Esophagus muscularis mucosa (tissue), 4 donors: Measurements from ENCODE around the gene DNAJC17. TPM values are rescaled to one million over a fixed set of nuclear protein-coding genes. Genes with fewer than 3 reads are reported as not detected.

Source experiments
- DNase-seq: peaks from one replicate; pipeline ENCODE4 v3.0.0-alpha.2; 2017; ENCODE audit errors: extremely low spot score
- H3K27ac ChIP-seq, 4 donors: fragments of 200-600 bp; sonication (generic); replicated peaks in 1 of 4; 1 replicate in 3 of 4; 2 replicates in 1 of 4; pipeline ENCODE4 v1.5.1; 2016 to 2019; ENCODE audit warnings: mild to moderate bottlenecking in 1 of 4
- H3K27me3 ChIP-seq, 4 donors: fragments of 200-600 bp; sonication (generic); one replicate each; pipeline versions ENCODE4 v1.5.1 to v1.6.0; 2016 to 2019
- H3K36me3 ChIP-seq, 4 donors: fragments of 200-600 bp; sonication (generic); one replicate each; pipeline ENCODE4 v1.5.1; 2016 to 2019
- H3K4me1 ChIP-seq, 4 donors: fragments of 200-600 bp; sonication (generic); one replicate each; pipeline ENCODE4 v1.5.1; 2016 to 2019
- H3K4me3 ChIP-seq, 4 donors: fragments of 200-600 bp; sonication (generic); 1 replicate in 2 of 4; 2 replicates in 2 of 4; pipeline ENCODE4 v1.5.1; 2016 to 2019; ENCODE audit warnings: mild to moderate bottlenecking in 4 of 4, moderate library complexity in 1 of 4
- H3K9me3 ChIP-seq, 4 donors: fragments of 200-600 bp; sonication (generic); 1 replicate in 3 of 4; 2 replicates in 1 of 4; pipeline ENCODE4 v1.5.1; 2016 to 2019
- EP300 ChIP-seq: sonication (generic); formaldehyde crosslinking; IDR thresholded peaks from one replicate; pipeline ENCODE4 v1.6.1; 2017; ENCODE audit warnings: antibody characterized with exemption
- POLR2A ChIP-seq: fragments of 450-650 bp; IDR thresholded peaks from one replicate; pipeline ENCODE4 v1.6.1; 2017; ENCODE audit warnings: antibody characterized with exemption, moderate library complexity, mild to moderate bottlenecking, low read depth
- POLR2AphosphoS5 ChIP-seq, 2 donors: sonication (generic); formaldehyde crosslinking; IDR thresholded peaks; one replicate each; pipeline ENCODE4 v1.6.1; 2017; ENCODE audit warnings: antibody characterized with exemption in 2 of 2
- WGBS: methylation state at CpG from one replicate; pipeline ENCODE4 v1.1.5; 2018; 5-methylcytosine and 5-hydroxymethylcytosine counted together
- intact Hi-C: fragments of 100-400 bp; cut with DNase I; formaldehyde crosslinking; loops from one replicate; pipeline ENCODE4 v1.15.1; 2023
- small RNA-seq, 3 donors: library from RNA; depleted of rRNA; stranded (forward); fragments of <200 nt; gene quantifications; one replicate each; pipeline ENCODE3, GENCODE V24; 2016
- total RNA-seq, 4 donors: library from RNA; depleted of rRNA; stranded (reverse); fragments of >200 nt; gene quantifications; one replicate each; pipeline versions ENCODE4 v1.1.0 to v1.2.1, GENCODE V29; 2016
- TF ChIP-seq, protein P1 (sequence below), 3 experiments: fragments of 200-600 bp in 2 of 3; fragments of 450-650 bp in 1 of 3; sonication (generic) in 2 of 3; IDR thresholded peaks; one replicate each; pipeline ENCODE4 v1.5.1; 2017 to 2019; ENCODE audit warnings: antibody characterized with exemption in 3 of 3, mild to moderate bottlenecking in 2 of 3, moderate library complexity in 1 of 3

Gene DNAJC17
- total RNA-seq, 4 donors from 2014 or later, result 10.0 to 23.8 (median 13.9) TPM

DNA sequence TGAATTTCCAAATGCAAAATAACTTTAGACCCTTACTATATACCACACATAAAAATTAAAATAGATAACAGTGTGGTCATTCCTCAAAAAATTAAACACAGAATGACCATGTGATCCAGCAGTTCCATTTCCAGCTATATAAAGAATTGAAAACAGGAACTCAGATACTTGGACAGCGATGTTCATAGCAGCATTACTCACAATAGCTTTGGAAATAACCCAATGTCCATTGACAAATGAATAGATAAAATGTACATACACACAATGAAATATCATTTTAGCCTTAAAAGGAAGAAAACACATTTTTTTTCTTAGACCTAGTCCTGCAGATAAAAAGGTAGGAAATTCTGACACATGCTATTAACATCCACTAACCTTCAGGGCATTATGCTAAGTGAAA, 85.6 kb downstream of the DNAJC17 start:
- Histone ChIP-seq H3K27me3 (no peaks in the 10 kb centered on the region), H3K9me3 (no peaks in the 10 kb centered on the region), H3K27ac (no peak overlapping the region), H3K4me1 (no peaks in the 10 kb centered on the region), H3K36me3 (no peaks in the 10 kb centered on the region), H3K4me3 (no peak overlapping the region)
- WGBS, result 69% methylated on average over 1 of the region's 1 CpG
- DNase-seq, result no peak
- TF ChIP-seq POLR2AphosphoS5 (IDR thresholded peaks at IDR 0.05) (no peak), EP300 (no peak), POLR2A (no peak)
- TF ChIP-seq, protein P1, sequence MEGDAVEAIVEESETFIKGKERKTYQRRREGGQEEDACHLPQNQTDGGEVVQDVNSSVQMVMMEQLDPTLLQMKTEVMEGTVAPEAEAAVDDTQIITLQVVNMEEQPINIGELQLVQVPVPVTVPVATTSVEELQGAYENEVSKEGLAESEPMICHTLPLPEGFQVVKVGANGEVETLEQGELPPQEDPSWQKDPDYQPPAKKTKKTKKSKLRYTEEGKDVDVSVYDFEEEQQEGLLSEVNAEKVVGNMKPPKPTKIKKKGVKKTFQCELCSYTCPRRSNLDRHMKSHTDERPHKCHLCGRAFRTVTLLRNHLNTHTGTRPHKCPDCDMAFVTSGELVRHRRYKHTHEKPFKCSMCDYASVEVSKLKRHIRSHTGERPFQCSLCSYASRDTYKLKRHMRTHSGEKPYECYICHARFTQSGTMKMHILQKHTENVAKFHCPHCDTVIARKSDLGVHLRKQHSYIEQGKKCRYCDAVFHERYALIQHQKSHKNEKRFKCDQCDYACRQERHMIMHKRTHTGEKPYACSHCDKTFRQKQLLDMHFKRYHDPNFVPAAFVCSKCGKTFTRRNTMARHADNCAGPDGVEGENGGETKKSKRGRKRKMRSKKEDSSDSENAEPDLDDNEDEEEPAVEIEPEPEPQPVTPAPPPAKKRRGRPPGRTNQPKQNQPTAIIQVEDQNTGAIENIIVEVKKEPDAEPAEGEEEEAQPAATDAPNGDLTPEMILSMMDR (IDR thresholded peaks at IDR 0.05), result no peak
- intact Hi-C loops, result no loop called here

DNA sequence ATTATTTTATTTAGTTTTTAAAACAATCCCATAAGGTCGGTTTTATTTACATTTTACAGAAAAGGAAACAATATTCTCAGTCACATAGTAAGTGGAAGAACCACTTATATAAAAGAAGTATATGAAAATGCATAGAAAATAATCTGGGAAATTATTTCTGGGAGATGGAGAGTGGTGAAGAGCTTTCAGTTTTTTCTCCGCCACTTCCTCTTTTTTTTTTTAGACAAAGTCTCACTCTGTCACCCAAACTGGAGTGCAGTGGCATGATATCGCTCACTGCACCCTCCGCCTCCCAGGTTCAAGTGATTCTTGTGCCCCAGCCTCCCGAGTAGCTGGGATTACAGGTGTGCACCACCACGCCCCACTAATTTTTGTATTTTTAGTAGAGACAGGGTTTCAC, 91.1 kb downstream of the DNAJC17 start:
- 90% methylated on average over 6 of the region's 6 CpGs for WGBS
- no peaks in the 10 kb centered on the region for H3K36me3 ChIP-seq
- H3K4me1 ChIP-seq, result no peaks in the 10 kb centered on the region
- no peak for DNase-seq
- H3K4me3 ChIP-seq, result no peak overlapping the region
- no peak overlapping the region for H3K27ac ChIP-seq
- no peaks in the 10 kb centered on the region for H3K27me3 ChIP-seq
- H3K9me3 ChIP-seq, result no peaks in the 10 kb centered on the region
- TF ChIP-seq, protein P1 (IDR thresholded peaks at IDR 0.05), result no peak
- intact Hi-C loops, result no loop called here

Small RNAs within 50 kb of the gene (small RNA-seq; reads per million reads assigned to genes)
- gene SUMO2P15, result 0 reads per million in 3 donors

Other genes starting within 250 kb of the DNAJC17 start
- gene CCDC32, start 242.4 kb downstream of the DNAJC17 start, total RNA-seq, result 10 to 100 TPM; 24.9 to 38.3 (median 36.0) TPM
- 10 to 100 TPM in 3 of 4 donors, 1 to 10 TPM in 1; 8.7 to 13.5 (median 10.6) TPM for gene RPUSD2, start 238.2 kb downstream of the DNAJC17 start, total RNA-seq
- gene KNL1, start 213.2 kb downstream of the DNAJC17 start, total RNA-seq, result under 1 TPM in 3 of 4 donors, not detected in 1; 0.06 to 0.63 (median 0.17) TPM
- under 1 TPM in 3 of 4 donors, not detected in 1; 0.50 to 0.92 (median 0.71) TPM for gene RAD51, start 112.3 kb downstream of the DNAJC17 start, total RNA-seq
- 10 to 100 TPM; 29.5 to 34.9 (median 31.5) TPM for gene RMDN3, start 52.2 kb downstream of the DNAJC17 start, total RNA-seq
- gene GCHFR, start 43.4 kb downstream of the DNAJC17 start, total RNA-seq, result 10 to 100 TPM in 3 of 4 donors, 1 to 10 TPM in 1; 6.6 to 13.9 (median 11.8) TPM
- 1 to 10 TPM in 1 of 4 donors, under 1 TPM in 2, not detected in 1; under 0.01 to 1.1 (median 0.57) TPM for gene C15orf62, start 37.5 kb downstream of the DNAJC17 start, total RNA-seq
- gene ZFYVE19, start 384 bp downstream of the DNAJC17 start, total RNA-seq, result 10 to 100 TPM; 14.4 to 36.8 (median 18.8) TPM
- gene PPP1R14D, start 21.2 kb upstream of the DNAJC17 start, total RNA-seq, result not detected
- gene SPINT1, start 36.6 kb upstream of the DNAJC17 start, total RNA-seq, result 1 to 10 TPM in 3 of 4 donors, under 1 TPM in 1; 0.99 to 2.8 (median 1.8) TPM
- gene RHOV, start 66.8 kb upstream of the DNAJC17 start, total RNA-seq, result not detected
- 10 to 100 TPM; 28.7 to 36.6 (median 32.2) TPM for gene VPS18, start 87.0 kb upstream of the DNAJC17 start, total RNA-seq
- 10 to 100 TPM in 1 of 4 donors, 1 to 10 TPM in 3; 1.7 to 12.6 (median 7.5) TPM for gene DLL4, start 121.9 kb upstream of the DNAJC17 start, total RNA-seq
- gene CHAC1, start 146.0 kb upstream of the DNAJC17 start, total RNA-seq, result 1 to 10 TPM in 3 of 4 donors, under 1 TPM in 1; 0.66 to 3.6 (median 1.3) TPM